GM19238 (cell line): ENCODE results near the gene SLC2A2.

ENCODE experiments used
- DNase-seq: peaks from one replicate; pipeline ENCODE4 v3.0.0; 2011; ENCODE audit warnings: low spot score; ENCODE audit not compliant: insufficient read length

SLC2A2 gene

DNA sequence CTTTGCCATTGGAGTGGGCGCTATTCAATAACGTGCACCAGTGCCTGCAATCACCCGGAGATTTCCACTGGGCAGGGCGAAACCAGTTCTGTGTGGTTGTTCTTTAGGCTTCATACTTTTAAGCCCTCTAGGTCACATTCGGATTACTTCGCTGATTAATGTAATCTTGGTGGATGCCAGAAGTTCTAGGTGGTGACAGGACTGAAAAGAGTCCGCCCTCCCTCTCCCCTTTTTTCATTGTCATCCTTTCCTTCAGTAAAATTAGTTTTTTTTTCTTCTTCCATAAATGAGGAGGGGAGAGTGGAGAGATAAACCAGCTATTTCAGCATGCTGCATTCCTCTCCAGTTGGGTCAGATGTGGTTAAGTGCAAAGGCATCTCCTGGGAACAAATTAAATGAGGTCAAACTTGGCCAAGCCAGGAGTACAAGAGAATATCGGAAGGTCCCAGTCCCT lies 2.3 kb upstream of the SLC2A2 start:
- no peak for DNase-seq

DNA sequence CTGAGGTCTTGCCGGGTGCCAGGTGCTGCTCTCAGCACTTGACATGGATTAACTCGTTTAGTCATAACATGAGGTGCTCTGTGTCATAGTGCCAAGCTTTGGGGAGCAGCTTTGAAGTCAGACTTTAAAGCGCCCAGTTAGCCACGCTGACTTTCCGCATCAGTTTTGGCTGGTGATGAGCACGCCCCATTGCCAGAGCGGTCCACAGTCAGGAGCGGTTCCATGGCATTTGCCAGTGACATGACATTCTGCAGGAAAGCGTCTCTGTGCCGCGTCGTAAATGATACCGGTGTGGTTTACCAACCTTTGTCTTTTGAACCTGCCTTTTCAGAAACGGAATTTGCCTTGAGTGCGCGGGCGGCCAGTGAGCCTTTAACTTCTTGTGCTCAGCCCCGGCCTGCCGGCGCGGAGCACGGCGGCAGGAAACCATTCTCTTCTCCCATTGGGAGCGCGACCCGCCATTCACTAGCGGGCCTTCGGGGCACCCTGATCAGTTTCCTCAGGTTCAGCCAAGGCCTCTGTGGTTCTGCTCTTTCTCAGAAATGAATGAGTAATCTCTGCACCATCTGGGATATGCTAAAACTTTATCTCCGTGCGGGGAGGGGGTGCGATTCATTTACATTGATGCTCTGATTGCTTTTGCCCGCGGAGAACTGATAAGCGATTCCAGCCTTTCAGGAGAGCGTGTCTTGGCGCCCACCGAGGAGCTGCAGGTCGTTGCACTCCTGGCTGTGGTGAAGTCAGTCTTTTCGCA lies 1.7 kb upstream of the SLC2A2 start:
- DNase-seq: peak; percentile 9

DNA sequence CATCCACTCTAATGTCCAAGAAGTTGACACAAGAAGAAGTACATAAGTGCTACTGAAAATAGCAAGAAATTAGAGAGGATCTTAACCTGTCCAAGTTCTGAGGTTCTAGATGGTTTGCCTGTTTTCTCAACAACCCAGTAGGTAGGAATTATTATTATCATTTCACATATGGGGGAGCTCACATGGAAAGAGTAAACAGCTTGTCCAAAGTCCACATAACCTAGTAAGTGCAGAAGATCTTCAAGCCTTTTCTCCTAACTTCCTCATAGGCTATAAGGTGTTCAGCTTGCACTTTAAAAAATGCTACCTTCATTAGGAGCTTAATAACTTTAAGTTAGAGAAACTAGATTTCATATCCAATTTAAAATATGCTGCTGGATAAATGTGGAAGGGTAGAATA lies 3.0 kb downstream of the SLC2A2 start:
- DNase-seq: no peak

DNA sequence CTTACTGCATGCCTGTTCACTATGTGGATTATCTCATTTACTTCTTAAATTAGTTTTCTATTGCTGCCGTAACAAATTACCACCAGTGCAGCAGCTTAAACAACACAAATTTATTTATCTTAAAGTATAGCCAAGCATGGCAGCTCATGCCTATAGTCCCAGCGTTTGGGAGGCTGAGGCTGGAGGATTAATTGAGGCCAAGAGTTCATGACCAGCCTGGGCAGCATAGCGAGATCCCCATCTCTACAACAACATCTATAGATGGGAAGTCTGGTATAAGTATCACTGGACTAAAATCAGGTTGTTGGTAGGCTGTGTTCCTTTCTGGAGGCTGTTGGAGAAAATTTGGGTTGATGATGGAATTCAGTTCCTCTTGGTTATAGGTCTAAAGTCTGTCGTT lies 5.1 kb downstream of the SLC2A2 start:
- DNase-seq: no peak

DNA sequence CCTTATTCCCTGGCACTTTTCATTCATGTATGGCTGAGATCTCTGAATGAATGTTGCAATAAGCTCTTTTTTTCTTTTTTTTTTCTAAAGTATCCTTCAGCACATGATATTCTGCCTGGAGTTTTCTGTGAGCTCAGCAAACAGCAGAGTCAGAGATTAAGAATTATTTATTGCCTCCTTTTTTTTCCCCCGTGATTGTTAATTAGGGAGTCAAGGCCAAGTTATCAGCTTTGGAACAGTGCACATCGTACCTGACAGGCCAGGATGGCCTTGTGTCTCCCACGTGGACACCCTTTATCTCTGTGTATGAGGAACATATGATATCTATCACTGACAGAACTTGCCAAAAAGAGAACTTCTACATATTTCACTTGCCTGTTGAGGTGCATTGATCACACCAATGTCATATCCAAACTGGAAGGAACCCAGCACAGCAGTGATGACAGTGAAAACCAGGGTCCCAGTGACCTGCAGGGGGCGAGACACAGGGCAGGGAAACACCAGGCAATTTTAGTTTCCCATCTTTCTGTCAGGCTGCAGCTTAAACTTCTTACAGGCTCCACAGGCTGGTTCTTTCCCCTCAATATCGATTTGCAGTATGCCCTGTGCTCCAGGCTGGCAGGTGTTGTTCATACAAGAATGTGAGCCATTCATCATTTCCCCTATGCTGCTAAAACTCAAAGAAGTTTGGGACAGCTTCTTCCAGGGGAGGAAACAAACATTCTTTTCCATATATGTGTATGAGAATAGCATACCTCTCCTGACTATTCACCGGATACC lies 8.2 kb downstream of the SLC2A2 start:
- no peak for DNase-seq

DNA sequence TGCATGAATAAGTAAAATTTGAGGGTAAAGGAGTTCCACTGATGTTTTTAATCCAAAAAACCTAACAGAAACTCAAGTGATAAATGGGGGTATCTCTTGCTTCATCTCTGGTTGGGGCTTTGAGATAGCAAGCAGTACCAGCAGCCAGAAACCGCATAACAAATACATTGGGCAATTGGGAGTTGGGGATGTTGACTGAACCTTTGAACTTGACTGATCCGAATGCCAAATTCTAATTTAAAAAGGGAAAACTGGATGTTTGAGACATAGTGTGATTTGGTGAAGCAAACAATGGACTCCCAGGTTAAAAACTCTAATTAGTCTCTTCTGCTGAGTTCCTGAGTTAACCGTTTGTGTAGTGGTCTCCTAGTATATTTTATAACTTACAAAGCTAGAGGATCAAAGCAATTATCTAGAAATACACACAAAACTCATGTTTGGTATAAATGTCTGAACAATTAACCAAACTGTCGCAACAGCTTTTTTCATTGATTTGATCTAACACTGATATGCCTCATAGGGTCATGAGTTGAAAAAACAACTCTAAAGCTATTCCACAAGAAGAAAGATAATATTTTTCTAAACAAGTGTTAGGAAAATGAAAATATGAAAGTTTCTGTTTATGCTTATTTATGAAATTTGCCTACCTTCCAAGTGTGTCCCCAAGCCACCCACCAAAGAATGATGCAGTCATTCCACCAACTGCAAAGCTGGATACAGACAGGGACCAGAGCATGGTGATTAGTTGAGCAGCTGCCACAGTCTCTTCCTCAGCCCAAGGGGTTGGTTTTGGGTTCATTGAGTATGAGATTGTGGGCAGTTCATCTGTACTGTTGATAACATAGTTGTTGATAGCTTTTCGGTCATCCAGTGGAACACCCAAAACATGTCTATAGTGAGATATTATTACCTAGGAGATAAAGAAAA lies 12.4 kb downstream of the SLC2A2 start:
- no peak for DNase-seq

DNA sequence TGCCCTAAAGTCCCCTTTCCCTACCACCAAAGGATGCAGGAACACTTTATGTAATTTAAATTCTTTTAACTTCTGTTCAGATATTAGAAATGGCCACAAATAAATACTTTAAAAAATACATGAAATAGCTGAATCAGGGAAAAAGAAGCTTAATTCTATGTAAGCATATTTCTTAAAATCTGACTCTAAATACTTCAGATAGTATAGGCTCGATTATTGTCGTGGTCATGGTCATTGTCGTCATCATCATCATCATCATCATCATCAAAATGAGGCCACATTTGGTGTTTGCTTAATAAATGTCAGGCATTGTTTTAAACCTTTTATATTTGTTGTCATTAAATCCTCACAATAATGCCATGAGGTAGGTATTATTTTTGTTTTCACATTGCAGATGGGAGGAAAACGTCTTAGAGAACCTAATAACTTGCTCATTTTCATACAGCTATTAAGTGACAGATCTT lies 14.6 kb downstream of the SLC2A2 start:
- no peak for DNase-seq

DNA sequence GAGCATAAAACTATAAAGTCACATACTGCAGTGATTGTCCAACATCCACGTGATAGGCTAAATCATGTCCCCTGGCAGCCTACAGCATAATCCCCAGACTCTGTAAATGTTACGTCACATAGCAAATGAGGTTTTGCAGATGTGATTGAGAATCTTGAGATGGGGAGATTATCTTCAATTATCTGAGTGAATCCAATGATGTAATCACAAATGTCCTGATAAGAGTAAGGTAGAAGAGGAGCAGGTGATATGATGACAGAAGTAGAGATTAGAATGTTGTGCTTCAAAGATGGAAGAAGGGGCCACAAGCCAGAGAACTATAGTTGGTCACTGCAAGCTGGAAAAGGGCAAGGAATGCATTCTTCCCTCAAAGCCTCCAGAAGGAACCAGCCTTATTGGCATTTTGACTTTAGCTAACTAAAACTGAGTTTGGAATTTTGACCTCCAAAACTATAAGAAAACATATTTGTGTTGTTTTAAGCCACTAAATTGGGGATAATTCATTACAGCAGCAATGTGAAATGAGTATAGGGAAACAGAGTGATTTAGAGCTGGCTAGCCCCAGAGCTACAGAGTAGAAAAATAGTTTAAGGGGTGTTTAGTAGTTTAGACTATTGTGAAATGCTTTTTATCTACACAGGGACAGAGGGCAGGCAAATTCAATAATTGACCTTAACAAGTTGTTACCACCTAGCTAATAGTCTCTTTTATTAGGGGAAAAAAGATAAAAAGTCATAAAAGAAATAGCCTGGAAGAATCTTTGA lies 15.2 kb downstream of the SLC2A2 start:
- DNase-seq: no peak

DNA sequence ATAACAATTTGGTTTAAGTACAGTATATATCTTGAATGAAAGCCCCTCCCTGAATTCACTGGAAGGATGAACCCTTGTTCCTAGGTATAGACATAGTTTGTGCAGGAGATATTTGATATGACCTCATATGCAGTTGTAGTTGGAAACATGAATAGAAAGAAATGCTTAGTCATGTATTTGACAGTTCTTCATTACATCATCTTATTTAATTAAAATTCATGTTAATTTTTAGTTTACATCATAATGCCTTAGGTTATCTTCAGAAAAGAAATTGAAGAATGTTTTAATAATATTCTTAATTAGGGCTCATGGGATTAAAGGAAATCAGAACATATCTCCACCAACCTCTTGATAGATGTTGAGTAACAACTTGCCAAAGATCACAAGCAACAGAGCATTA lies 19.2 kb downstream of the SLC2A2 start:
- no peak for DNase-seq

DNA sequence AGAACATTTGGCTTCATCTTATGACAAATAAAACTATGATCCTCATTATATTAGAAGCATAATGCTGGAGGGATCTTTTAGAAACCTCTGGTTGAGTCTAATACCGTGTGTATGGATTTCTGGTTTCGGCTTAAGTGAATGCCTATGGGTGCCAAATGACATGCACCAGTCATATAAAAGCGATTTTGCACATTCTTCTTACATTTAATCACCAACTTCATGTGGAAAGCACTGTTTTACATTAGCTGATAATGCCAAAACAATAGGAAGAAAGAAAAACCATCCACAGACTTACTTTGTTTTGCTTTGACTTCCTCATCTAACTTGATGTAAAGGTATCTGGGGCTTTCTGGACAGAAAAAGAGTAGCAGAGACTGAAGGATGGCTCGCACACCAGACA lies 20.9 kb downstream of the SLC2A2 start:
- no peak for DNase-seq

DNA sequence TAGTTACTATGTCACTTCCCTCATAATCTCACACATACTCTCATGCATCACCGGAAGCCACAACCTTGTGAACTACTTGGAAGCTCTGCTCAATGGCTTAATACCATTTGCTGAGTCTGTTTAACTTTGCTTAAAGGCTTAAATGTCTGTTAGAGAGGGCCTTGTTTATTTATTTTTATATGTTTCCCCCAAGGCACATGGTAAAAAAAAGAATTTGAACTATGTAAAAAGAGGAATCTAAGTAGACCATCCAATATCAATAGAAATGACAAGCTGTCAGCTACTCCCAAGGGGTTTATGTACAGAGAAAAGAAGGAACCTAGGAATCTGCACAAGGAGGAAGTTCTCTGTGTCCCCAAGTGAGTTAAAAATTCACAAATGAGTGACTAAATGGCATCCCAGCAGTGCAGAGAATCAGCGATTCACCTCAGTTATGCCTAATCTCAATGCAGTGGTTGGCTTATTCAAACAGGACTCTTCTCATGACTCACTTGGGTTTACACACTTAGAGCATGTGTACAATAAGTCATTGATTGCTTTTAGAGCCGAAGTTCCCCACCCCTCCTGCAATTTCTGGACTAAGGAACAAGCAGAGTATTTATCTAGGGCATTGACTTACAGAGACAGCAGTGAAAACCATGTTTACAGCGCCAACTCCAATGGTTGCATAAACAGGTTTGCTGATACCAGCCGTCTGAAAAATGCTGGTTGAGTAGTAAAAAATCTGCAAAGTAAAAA lies 24.4 kb downstream of the SLC2A2 start:
- DNase-seq: no peak

DNA sequence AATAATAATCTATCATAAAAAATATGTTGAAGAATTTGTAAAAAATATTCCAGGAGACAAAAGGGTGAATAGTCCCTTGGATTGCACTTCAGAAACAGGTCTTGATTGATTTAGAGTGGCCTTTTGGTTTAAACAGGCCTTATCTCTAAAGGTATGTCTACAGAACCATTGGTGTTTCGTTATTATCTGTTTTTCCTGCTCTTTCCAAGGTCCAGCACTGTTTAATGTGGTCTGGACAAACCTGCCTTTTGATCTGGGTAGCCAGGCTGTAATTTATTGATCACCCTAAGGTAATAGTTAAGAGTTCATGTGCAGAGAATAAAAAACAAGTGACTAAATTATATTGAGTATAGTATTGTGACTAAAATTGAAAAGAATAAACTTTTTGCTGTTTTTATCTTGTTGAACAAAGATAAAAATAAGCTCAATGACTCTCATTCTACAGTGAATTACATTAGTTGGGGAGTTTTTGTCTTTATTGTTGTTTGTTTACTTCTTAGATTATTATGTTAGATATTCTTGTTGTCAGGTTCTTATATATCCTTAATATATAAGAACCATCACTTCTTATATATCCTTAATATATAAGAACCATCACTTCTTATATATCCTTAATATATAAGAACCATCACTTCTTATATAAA lies 25.1 kb downstream of the SLC2A2 start:
- no peak for DNase-seq

DNA sequence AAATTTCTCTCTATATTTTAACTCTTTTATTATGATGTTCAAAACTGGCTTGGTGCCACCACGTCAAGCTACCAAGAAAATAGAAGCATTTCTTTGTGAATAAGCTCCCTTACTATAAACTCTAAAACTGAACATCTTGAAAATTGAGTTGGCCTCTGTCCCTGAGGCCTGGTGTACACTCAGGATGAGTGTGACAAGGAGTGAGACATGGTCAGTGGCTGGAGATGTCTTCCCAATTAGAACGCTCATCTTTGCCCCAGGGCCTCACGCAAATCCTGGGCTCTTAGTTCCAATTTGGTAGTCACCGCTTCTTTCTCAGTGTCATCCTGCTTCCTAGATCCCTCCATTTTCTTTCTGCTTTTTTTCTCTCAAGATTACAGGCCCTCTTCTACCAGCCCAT lies 26.2 kb downstream of the SLC2A2 start:
- no peak for DNase-seq

DNA sequence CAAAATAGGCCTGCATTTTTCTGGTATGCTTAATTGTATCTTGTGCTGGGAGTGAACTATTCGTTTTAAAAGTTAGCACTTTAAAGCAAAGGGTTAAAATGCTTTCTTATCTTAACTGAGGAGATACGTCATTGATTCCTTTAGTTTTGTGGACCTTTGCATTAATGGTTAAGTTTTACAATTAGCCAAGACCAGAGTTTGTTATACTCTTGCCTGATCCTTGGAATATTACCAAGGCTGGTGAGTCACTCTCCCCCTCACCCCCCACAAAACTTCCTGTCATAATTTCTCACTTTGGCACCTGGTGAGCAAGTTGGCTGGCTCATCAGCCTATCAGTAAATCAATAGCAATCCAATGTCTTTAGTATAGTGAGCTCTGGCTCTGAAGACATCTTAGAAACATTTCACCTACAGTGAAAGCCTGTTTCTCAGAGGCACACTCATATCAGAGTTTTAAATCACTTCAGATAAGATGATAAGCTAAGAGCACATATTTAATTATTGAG lies 26.7 kb downstream of the SLC2A2 start:
- no peak for DNase-seq

DNA sequence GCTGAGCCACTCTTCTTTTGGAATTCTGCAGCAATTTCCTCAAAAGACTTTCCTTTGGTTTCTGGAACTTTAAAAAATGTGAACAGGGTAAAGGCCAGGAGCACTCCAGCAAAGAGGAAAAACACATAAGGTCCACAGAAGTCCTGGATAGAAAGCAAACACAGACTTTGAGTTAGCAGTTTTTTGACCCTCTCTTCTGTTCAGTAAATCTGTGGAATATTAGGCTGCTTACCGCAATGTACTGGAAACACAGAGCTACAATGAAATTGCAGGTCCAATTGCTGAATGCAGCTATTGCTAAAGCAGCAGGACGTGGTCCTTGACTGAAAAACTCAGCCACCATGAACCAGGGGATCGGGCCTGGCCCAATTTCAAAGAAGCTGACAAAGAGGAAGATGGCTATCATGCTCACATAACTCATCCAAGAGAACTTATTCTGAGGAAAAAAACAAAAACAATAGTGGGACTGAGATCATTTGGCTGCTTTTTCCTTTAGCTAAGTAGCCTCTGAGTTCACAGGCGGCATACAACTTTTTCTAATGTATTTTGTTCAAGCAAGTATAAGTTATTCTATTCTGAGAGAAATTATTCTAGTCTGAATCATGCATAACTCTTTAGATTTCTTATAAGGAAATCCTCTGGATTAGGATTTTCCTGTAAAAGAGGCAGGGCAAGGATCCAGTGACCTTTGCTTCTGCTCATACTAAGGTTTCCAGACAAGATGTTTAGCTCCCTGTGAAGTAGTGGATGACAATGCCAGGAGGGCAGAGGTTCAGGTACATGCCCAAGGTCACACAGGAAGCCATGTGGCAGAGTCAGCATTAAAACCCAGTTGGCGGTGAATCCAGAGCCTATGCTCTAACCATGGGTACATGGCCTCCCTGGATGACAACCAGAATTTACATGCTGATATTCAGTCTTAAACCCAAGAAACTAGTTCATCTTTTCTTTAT lies 28.3 kb downstream of the SLC2A2 start:
- no peak for DNase-seq

DNA sequence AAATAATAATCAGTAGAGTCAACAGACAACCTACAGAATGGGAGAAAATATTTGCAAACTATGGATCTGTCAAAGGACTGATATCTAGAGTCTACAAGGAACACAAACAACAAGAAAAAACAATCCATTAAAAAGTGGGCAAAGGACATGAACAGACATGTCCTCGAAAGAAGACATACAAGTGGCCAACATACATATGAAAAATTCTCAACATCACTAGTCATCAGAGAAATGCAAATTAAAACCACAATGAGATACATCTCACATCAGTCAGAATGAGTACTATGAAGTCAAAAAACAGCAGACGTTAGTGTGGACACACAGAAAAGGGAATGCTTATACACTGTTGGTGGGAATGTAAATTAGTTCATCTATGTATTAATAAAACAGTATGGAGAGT lies 33.7 kb downstream of the SLC2A2 start:
- DNase-seq: no peak

DNA sequence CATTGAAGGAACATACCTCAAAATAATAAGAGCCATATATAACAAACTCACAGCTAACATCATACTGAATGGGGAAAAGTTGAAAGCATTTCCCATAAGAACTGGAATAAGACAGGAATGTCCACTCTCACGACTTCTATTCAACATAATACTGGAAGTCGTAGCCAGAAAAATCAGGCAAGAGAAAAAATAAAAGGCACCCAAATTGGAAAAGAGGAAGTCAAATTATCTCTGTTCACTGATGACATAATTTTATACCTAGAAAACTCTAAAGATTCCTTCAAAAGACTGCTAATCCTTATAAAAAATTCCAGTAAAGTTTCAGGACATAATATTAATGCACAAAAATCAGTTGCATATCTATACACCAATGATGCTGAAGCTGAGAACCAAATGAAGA lies 34.9 kb downstream of the SLC2A2 start:
- no peak for DNase-seq

DNA sequence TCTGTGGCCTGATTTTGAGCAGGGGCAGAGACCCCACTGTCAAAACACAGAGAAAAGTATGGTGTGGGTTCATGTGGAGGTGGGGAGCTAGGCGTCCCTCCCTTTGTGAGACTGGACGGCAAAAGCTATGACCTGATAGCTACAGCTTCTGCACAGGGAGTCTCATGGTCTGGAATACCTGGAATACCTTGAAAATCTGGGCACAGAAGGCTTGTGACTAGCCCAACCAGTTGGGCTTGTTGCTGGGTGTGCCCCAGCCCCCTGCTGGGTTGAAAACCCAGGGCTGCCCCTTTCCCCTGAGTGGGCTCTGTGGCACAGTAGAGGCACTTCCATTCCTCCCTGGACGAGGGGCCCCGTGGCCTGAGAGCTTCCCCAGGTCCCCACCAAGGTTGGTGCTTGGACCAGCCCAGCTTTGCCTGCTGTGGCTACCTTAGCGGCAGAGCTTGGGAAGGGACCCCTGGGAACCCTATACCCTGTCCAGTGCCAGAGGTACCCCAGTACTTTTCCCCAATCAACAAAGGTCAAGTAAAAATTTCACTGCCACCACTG lies 37.3 kb downstream of the SLC2A2 start:
- DNase-seq: no peak
